RWPE1 (cell line): ENCODE results near the gene KLHL35.

Experiments used
- CTCF ChIA-PET: fragments of 350-600 bp; sonication (Branson Sonifier 250); formaldehyde crosslinking; extraction: SDS; loops from one replicate; lab custom pipeline; 2021; lab: Yijun Ruan, JAX
- POLR2A ChIA-PET: fragments of 400-600 bp; formaldehyde crosslinking; extraction: SDS; loops from one replicate; lab custom pipeline; 2020; ENCODE audit warnings: antibody characterized with exemption; ENCODE audit not compliant: low non-redundant PET; lab: Yijun Ruan, JAX
- DNase-seq: peaks from one replicate; pipeline ENCODE4 v3.0.0; 2012; ENCODE audit warnings: low spot score
- H3K27ac ChIP-seq: fragments of 450-650 bp; 2 replicates; pipeline ENCODE4 v1.5.1; 2017
- TF ChIP-seq, protein P1 (sequence below): fragments of 450-650 bp; conservative IDR thresholded peaks from 2 replicates; pipeline ENCODE4 v1.5.1; 2017; ENCODE audit warnings: low read depth, mild to moderate bottlenecking

KLHL35 gene

DNA sequence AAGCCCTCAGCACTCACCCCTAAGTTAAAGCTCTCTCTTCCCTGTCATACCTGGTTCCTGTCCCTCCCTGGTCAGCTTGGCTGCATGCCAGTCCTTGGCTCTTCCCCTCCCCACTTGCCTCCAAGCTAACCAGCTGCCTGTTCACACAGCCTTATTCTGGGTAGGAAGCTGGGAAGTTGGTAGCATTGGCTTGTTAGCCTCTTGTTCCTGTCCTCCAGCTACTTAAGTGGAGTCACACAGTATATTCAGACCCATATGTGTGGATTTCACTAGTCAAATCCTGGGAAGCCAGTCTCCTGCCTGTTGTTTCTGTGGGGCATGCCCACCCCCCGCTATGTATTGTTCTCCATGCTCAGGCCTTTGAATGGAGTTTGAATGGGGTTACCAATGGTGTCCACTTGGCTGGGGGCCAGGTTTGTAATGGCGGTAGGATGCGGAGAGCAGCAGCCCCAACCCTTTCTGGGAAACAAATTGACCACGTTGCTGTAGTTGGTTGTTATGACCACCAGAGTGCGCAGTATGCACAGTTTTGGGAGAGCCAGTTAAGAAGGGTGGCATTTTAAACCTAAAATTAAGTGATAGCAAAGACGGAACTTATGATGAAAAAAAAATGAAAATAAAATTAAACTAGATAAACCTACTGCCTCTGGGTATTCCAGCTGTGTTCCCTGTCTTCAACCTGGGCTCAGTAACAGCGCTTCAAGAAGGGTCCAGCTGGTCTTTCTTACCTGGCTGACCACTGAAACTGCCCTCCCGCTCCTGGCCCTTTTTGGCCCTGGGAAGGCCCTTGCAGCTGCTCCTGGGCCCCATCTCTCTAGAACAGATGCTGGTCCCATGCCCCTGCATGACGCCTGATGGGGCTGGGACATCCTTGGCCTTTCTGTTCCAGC, 44.4 kb downstream of the KLHL35 start:
- CTCF ChIA-PET, result interaction anchor here (0.5 to 3.1 kb wide), 12 partner anchors 11 to 763 kb away, joined by 3 to 16 read pairs (median 4); partner anchors contain the start of gene GDPD5
- H3K27ac ChIP-seq, result no peak overlapping the region
- DNase-seq, result peak; percentile 73
- TF ChIP-seq, protein P1, sequence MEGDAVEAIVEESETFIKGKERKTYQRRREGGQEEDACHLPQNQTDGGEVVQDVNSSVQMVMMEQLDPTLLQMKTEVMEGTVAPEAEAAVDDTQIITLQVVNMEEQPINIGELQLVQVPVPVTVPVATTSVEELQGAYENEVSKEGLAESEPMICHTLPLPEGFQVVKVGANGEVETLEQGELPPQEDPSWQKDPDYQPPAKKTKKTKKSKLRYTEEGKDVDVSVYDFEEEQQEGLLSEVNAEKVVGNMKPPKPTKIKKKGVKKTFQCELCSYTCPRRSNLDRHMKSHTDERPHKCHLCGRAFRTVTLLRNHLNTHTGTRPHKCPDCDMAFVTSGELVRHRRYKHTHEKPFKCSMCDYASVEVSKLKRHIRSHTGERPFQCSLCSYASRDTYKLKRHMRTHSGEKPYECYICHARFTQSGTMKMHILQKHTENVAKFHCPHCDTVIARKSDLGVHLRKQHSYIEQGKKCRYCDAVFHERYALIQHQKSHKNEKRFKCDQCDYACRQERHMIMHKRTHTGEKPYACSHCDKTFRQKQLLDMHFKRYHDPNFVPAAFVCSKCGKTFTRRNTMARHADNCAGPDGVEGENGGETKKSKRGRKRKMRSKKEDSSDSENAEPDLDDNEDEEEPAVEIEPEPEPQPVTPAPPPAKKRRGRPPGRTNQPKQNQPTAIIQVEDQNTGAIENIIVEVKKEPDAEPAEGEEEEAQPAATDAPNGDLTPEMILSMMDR, result peak; percentile 83
- POLR2A ChIA-PET, result interaction anchor here (0.6 kb wide), 1 partner anchor 845 kb away, joined by 3 read pairs; no protein-coding TSS in a partner anchor

GRCh38 chr11:75387736-75388294, 45.2 kb downstream of the KLHL35 start:
- TF ChIP-seq, protein P1, result no peak
- CTCF ChIA-PET, result interaction anchor here (0.5 to 3.1 kb wide), 12 partner anchors 27 to 1203 kb away, joined by 3 to 16 read pairs (median 4); partner anchors contain the start of gene GDPD5
- POLR2A ChIA-PET, result no interaction called here
- H3K27ac ChIP-seq, result no peak overlapping the region
- no peak for DNase-seq

DNA sequence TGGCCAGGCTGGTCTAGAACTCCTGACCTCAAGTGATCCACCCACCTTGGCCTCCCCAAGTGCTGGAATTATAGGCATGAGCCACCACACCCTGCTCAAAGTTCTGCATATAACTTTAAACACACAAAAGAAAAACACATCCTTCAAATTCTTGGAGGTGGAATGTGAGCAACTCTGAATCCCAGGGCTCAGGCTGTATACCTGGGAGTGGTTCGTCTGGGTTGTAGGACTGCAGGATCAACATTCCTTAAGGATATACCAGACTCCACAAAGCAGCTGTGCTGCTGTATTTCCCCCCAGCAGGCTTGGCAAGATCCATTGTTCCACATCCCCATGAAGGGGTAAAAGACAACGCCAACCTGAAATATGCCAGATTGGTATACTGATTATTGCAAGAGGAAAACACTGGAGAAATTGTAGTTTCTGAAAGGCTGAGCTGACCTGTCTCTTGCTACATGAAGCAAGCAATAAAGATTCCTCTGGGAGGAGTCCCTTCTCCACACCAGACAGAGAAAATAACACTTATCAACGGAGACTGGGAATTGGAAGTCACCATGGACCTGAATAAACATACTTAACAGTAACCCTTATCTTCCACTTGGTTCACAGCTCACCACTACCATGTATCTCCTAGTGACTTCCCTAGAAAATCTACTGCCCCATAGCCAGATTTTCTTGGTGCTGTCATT, 45.9 kb downstream of the KLHL35 start:
- POLR2A ChIA-PET, result no interaction called here
- CTCF ChIA-PET, result interaction anchor here (0.6 to 3.1 kb wide), 5 partner anchors 20 to 821 kb away, joined by 4 to 16 read pairs (median 5); no protein-coding TSS in a partner anchor
- TF ChIP-seq, protein P1, result no peak
- no peak overlapping the region for H3K27ac ChIP-seq
- peak; percentile 41 for DNase-seq

- POLR2A ChIA-PET, result no interaction called here
- DNase-seq, result peak; percentile 79
- no peak overlapping the region for H3K27ac ChIP-seq
- CTCF ChIA-PET, result interaction anchor here (0.5 to 4.1 kb wide), 16 partner anchors 10 to 132 kb away, joined by 3 to 36 read pairs (median 3); no protein-coding TSS in a partner anchor
- TF ChIP-seq, protein P1, result peak; percentile 97
These were observed 48.4 kb downstream of the KLHL35 start for GRCh38 chr11:75384438-75385080.

DNA sequence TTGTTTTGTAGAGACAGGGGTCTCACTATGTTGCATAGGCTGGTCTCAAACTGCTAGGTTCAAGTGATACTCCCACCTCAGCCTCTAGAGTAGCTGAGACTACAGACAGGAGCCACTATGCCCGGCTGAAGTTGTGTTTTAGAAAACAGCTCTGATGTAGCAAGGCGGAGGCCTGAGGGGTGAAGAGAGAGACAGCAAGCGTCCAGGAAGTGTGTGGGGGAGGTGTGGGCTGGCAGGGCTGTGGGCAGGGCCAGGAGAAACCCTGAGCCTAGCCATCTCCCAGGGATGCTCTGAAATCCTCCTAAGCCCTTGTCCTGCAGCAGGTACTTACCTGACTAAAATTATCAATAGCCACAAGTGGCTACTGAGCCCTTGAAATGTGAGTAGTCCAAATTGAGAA, 49.8 kb downstream of the KLHL35 start:
- DNase-seq, result no peak
- H3K27ac ChIP-seq, result no peak overlapping the region
- ChIA-PET POLR2A (no interaction called here), CTCF (interaction anchor here (1.6 to 4.1 kb wide), 2 partner anchors 57 to 103 kb away, joined by 4 to 36 read pairs; no protein-coding TSS in a partner anchor)
- TF ChIP-seq, protein P1, result no peak
